Amniotic stem cell (primary cell): ENCODE data around the gene ALDH1L2.
"Not testable (repeated sequence)": the region's sequence is repeated elsewhere in the genome, so short reads cannot be mapped to it uniquely, and the experiment has no call there.

ENCODE experiments used
- DNase-seq: peaks from one replicate; lab custom pipeline; 2025; lab: John Stamatoyannopoulos, UW

ALDH1L2 gene

DNA sequence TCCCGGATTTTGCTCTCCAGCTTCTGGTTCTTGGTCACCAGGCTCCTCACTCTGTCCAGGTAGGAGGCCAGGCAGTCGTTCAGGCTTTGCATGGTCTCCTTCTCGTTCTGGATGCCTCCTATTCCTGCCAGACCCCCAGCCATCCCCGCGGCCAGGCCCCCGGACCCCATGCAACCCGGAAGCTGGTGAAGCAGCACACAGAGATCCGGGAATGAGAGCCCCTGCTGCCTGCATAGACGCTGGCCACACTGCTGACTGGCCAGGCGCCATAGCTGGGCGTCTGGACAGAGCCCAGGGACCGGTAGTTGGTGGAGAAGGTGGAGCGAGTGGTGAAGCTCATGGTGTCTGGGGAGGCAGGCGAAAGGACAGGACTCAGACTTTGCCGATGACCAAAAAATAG, 106.6 kb downstream of the ALDH1L2 start:
- DNase-seq = not testable (repeated sequence)

DNA sequence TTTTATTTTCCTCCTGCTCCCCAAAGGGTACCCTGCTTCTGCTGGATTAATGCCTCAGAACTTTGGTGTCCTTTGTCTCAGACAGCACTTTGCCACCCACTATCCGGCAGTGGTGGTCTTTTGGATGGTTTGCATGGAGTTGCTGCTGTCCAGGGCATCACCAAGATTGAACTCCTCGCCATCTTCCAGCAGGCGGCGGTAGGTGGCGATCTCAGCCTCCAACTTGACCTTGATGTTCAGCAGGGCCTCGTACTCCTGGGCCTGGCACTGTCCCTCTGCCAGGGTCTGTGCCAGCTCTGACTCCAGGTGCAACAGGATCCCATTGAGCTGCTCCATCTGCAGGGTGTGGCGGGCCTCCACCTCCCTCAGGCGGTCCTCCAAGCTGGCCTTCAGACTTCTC, 107.6 kb downstream of the ALDH1L2 start:
- DNase-seq = no peak

DNA sequence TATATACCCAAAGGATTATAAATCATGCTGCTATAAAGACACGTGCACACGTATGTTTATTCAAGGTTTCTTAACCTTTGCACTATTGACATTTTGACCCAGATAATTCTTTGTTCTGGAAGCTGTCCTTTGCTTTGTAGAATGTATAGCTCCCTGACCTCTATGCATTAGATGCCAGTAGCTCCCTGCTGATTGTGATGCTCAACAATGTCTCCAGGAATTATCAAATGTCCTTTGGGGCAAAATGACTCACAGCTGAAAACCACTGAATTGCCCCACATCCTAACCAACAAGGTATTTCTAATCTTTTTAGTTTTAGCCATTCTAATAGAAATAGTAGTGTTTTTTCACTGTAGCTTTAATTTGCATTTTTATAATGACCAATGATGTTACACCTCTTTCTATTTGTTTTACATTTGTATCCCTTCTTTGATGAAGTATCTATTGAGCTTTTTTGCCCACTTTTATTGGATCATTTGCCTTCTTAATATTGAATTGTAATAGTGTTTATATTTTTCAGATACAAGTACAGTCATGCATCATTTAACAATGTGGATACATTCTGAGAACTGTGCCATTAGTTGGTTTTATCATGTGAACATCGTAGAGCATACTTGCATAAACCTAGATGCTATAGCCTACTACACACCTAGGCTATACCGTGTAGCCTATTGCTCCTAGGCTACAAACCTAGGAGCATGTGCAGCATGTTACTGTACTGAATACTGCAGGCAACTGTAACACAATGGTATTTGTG, 108.5 kb downstream of the ALDH1L2 start:
- DNase-seq = peak; percentile 9

DNA sequence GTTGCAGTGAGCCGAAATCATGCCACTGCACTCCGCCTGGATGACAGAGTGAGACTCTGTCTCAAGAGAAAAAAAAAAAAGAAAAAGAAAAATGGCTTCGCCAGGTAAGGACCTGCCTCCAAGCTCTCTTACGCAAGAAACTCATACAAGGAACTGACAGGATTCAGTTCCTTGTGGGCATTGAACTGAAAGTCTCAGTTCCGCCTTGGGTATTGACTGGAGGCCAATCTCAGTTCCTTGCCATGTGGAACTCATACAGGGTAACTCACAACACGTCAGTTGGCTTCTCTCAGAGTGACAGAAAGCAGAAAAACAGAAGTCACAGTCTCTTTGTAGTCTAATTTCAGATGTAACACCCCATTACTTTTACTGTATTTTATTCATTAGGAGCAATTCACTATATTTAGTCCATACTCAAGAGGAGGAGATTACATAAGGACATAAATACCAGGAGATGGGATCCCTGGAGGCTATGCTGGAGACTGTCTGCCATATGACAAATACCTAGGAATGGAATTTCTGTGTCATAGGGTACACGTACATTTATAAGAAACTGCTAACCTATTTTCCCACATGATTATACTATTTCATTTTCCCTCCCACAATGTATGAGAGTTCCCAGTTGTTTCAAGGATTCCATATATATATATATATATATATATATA, 109.5 kb downstream of the ALDH1L2 start:
- no peak for DNase-seq

DNA sequence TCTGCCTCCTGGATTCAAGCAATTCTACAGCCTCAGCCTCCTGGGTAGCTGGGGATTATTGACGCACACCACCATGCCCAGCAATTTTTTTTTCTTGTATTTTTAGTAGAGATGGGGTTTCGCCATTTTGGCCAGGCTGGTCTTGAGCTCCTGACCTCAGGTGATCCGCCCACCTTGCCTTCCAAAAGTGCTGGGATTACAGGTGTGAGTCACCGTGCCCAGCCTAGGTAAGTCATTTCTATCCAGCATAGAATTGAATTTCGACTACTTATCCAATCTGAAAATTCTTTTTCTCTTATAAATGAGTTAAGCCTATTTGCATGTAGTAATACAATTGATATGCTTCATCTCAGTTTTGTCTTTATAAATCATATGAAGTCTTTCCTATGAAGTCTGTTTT, 111.0 kb downstream of the ALDH1L2 start:
- no peak for DNase-seq

DNA sequence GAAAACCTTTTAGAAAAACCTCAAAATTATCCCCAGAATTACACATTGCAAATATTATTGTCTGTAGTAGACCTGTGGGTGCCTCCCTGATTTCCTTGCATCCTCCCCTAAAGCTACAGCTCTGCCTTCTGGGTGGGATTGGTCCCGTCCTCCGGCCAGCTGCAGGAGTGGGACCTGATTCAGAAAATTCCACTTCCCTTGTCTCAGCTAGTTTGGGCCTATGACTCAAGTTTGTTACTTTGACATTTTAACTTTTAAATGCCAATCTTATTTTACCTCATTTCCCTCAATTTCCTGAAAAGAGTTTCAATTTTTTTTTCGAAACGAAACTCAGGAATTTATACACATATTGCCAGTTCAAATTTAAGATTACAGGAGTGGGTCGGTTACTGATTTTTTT, 113.0 kb downstream of the ALDH1L2 start:
- DNase-seq = no peak
